Measurements from ENCODE around the gene UBE2G2. TPM values are rescaled to one million over a fixed set of nuclear protein-coding genes. Genes with fewer than 3 reads are reported as not detected.
"Not testable (repeated sequence)": the region's sequence is repeated elsewhere in the genome, so short reads cannot be mapped to it uniquely, and the experiment has no call there.

Gene UBE2G2
- total and polyA plus RNA-seq, 2 of the 4 experiments (the other 2 are of a cell fraction): 65.4 to 91.7 TPM

DNA sequence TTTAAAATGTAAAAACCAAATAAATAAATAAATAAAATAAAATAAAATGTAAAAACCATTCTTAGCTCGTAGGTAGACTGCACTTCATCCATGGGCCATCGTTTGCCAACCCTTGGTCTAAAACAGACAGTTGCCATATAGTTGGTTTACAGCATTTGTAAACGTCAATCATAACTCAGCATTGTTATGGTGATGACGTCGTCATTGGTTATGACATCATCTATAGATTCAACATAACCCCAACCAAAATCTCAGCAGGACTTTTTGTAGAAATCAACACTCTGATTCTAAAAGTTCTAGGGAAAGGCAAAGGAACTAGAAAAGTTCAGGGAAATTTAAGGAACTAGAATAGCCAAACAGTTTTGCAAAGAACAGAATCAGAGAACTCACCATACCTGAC, 32.0 kb upstream of the UBE2G2 start:
- H3K36me3 ChIP-seq (ENCODE audit: control insufficient read depth, insufficient read depth, low read length): no peaks in the 10 kb centered on the region
- H3K18ac ChIP-seq (ENCODE audit: low read depth, low read length): no peak overlapping the region
- no peak overlapping the region for H3K14ac ChIP-seq (replicated peaks; ENCODE audit: low read depth, low read length)
- no peak for TF ChIP-seq RFX5 (IDR thresholded peaks at IDR 0.05; ENCODE audit: low read depth, low read length)
- TF ChIP-seq, protein P1, sequence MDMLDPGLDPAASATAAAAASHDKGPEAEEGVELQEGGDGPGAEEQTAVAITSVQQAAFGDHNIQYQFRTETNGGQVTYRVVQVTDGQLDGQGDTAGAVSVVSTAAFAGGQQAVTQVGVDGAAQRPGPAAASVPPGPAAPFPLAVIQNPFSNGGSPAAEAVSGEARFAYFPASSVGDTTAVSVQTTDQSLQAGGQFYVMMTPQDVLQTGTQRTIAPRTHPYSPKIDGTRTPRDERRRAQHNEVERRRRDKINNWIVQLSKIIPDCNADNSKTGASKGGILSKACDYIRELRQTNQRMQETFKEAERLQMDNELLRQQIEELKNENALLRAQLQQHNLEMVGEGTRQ (IDR thresholded peaks at IDR 0.05; ENCODE audit: low read depth, low read length): no peak
- H3K4me1 ChIP-seq (ENCODE audit: control insufficient read depth, insufficient read depth, low read length): peaks cover 5% of the 10 kb centered on the region; the same call in 1 of the 2 replicates
- dilution Hi-C loops (cut with HindIII; ENCODE audit: low sequenced_read_pairs, unreplicated experiment) (no loop called here), intact Hi-C loops (cut with micrococcal nuclease) (loop anchor here (1.0 kb wide), 1 partner anchor 11 kb away; no protein-coding TSS in a partner anchor), in situ Hi-C loops (cut with MboI; ENCODE audit: low sequenced_read_pairs) (no loop called here)
- H2AK9ac ChIP-seq (replicated peaks; ENCODE audit: low read depth, low read length, poor library complexity): no peak overlapping the region
- H3K9me3 ChIP-seq (ENCODE audit: control insufficient read depth, insufficient read depth, low read length): peaks cover 15% of the 10 kb centered on the region
- peaks cover 18% of the 10 kb centered on the region for H3K27me3 ChIP-seq (ENCODE audit: control insufficient read depth, insufficient read depth, low read length)
- H3K4ac ChIP-seq (ENCODE audit: low read depth, low read length): no peak overlapping the region
- H2AFZ ChIP-seq (replicated peaks; ENCODE audit: low read length, poor library complexity): no peak overlapping the region
- H3K4me3 ChIP-seq (ENCODE audit: insufficient read depth, low read depth, low read length): no peak overlapping the region
- no peak overlapping the region for H4K91ac ChIP-seq (ENCODE audit: insufficient read depth, low read depth, low read length)
- no peaks in the 10 kb centered on the region for H3K79me1 ChIP-seq (ENCODE audit: low read depth in 1 of 2, low read length in 2 of 2)
- no peak for DNase-seq
- H3K4me2 ChIP-seq (ENCODE audit: low read depth, low read length): no peak overlapping the region
- H2BK15ac ChIP-seq (ENCODE audit: low read depth, low read length): no peak overlapping the region
- CTCF ChIA-PET: no interaction called here
- no peak overlapping the region for H4K8ac ChIP-seq (ENCODE audit: low read depth in 2 of 2, low read length in 2 of 2)
- H2BK20ac ChIP-seq (ENCODE audit: low read depth, low read length): no peak overlapping the region
- WGBS, 2 experiments (ENCODE audit: extremely low coverage in 2 of 2, insufficient read length in 1 of 2): no CpG with 5 or more reads among the region's 5 CpGs
- no peak overlapping the region for H2BK5ac ChIP-seq (ENCODE audit: low read depth, low read length, poor library complexity, severe bottlenecking)
- no TSS peak for BruUV-seq (replicated peaks)
- no peak for ATAC-seq (ENCODE audit: low read depth)
- no peak overlapping the region for H3K56ac ChIP-seq (ENCODE audit: extremely low read depth, insufficient read depth, low read length)
- no peak overlapping the region for H3K23ac ChIP-seq (ENCODE audit: low read depth, low read length)
- H2AK5ac ChIP-seq (ENCODE audit: low read depth, low read length): no peak overlapping the region
- no peak overlapping the region for H4K5ac ChIP-seq (ENCODE audit: low read depth, low read length)
- no peaks in the 10 kb centered on the region for H3K9me1 ChIP-seq (ENCODE audit: insufficient read depth, low read length)
- POLR2A ChIA-PET (ENCODE audit: unreplicated experiment): no interaction called here
- no peaks in the 10 kb centered on the region for H4K20me1 ChIP-seq (ENCODE audit: insufficient read depth, low read length)
- no peak overlapping the region for H3K9ac ChIP-seq (ENCODE audit: low read depth, low read length)
- no peak overlapping the region for H3K27ac ChIP-seq (ENCODE audit: insufficient read depth, low read length)
- H2BK120ac ChIP-seq (ENCODE audit: low read depth, low read length): no peak overlapping the region

GRCh38 chr21:44832516-44833255, 31.1 kb upstream of the UBE2G2 start:
- H3K18ac ChIP-seq (ENCODE audit: low read depth, low read length); H4K5ac ChIP-seq (ENCODE audit: low read depth, low read length); in situ Hi-C loops (cut with MboI; ENCODE audit: low sequenced_read_pairs); intact Hi-C loops (cut with micrococcal nuclease); POLR2A ChIA-PET (ENCODE audit: unreplicated experiment); DNase-seq; H3K56ac ChIP-seq (ENCODE audit: extremely low read depth, insufficient read depth, low read length); H3K9me1 ChIP-seq (ENCODE audit: insufficient read depth, low read length); H3K36me3 ChIP-seq (ENCODE audit: control insufficient read depth, insufficient read depth, low read length); H3K4me2 ChIP-seq (ENCODE audit: low read depth, low read length); H3K79me1 ChIP-seq (ENCODE audit: low read depth in 1 of 2, low read length in 2 of 2); H3K9ac ChIP-seq (ENCODE audit: low read depth, low read length); H3K14ac ChIP-seq (replicated peaks; ENCODE audit: low read depth, low read length); H4K8ac ChIP-seq (ENCODE audit: low read depth in 2 of 2, low read length in 2 of 2); H3K4me3 ChIP-seq (ENCODE audit: insufficient read depth, low read depth, low read length); H2AK5ac ChIP-seq (ENCODE audit: low read depth, low read length); H3K27ac ChIP-seq (ENCODE audit: insufficient read depth, low read length); CTCF ChIA-PET; H2BK120ac ChIP-seq (ENCODE audit: low read depth, low read length); H2BK20ac ChIP-seq (ENCODE audit: low read depth, low read length); dilution Hi-C loops (cut with HindIII; ENCODE audit: low sequenced_read_pairs, unreplicated experiment); H2AK9ac ChIP-seq (replicated peaks; ENCODE audit: low read depth, low read length, poor library complexity); H3K23ac ChIP-seq (ENCODE audit: low read depth, low read length); H4K20me1 ChIP-seq (ENCODE audit: insufficient read depth, low read length); BruUV-seq (replicated peaks); H3K4ac ChIP-seq (ENCODE audit: low read depth, low read length); H4K91ac ChIP-seq (ENCODE audit: insufficient read depth, low read depth, low read length); ATAC-seq (ENCODE audit: low read depth); H2AFZ ChIP-seq (replicated peaks; ENCODE audit: low read length, poor library complexity); H2BK15ac ChIP-seq (ENCODE audit: low read depth, low read length); H3K4me1 ChIP-seq (ENCODE audit: control insufficient read depth, insufficient read depth, low read length); H2BK5ac ChIP-seq (ENCODE audit: low read depth, low read length, poor library complexity, severe bottlenecking): not testable (repeated sequence)
- Histone ChIP-seq H3K9me3 (ENCODE audit: control insufficient read depth, insufficient read depth, low read length) (peaks cover 20% of the 10 kb centered on the region), H3K27me3 (ENCODE audit: control insufficient read depth, insufficient read depth, low read length) (peaks cover 19% of the 10 kb centered on the region)
- WGBS, 2 experiments (ENCODE audit: extremely low coverage in 2 of 2, insufficient read length in 1 of 2): 83% methylated on average over 14 of the region's 23 CpGs; no CpG with 5 or more reads in 1 of the 2 experiments
